NCI-H146 treated with DMSO at 0.1 percent for 48 hours (cell line): Measurements from ENCODE around the gene DOCK3.
"Not testable (repeated sequence)": the region's sequence is repeated elsewhere in the genome, so short reads cannot be mapped to it uniquely, and the experiment has no call there.

Experiments used
- DNase-seq: peaks from one replicate; lab custom pipeline; 2025; ENCODE audit not compliant: unreplicated experiment; lab: John Stamatoyannopoulos, UW

The DOCK3 gene

GRCh38 chr3:51282931-51283330 lies 608.2 kb downstream of the DOCK3 start:
- DNase-seq: no peak

DNA sequence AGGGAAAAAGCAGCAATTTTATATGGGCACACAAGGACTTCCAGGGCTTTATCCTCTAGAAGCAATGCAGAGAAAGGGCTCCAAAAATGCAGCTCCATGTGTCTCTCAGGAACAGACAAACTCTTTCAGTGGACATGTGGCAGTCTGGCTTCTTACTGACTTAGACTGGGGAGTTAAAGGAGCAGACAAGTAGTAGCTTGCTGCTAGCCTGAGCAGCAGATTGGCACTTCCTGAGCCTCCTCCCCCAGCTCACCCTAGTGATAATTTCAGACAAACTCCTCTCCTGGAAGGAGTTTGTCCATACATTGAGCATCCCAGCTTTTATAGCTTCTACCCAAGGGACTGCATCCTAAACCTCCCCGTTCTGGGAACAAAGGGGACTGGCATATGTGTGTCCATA lies 608.7 kb downstream of the DOCK3 start:
- DNase-seq: no peak

DNA sequence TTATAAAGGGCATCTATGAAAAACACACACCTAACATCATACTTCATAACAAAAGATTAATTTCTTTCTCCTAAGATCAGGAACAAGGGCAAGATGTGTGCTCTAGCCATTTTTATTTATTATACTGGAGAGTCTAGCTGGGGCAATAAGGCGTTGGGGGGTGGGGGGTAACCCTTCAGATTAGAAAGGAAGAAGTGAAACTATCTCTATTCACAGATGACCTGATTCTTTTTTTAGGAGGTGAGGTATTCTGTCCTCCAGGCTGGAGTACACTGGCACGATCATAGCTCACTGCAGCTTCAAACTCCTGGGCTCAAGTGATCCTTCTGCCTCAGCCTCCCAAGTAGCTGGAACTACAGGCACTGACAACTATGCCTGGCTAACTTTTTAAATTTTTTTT lies 620.9 kb downstream of the DOCK3 start:
- no peak for DNase-seq

GRCh38 chr3:51297333-51297732 lies 622.6 kb downstream of the DOCK3 start:
- no peak for DNase-seq

DNA sequence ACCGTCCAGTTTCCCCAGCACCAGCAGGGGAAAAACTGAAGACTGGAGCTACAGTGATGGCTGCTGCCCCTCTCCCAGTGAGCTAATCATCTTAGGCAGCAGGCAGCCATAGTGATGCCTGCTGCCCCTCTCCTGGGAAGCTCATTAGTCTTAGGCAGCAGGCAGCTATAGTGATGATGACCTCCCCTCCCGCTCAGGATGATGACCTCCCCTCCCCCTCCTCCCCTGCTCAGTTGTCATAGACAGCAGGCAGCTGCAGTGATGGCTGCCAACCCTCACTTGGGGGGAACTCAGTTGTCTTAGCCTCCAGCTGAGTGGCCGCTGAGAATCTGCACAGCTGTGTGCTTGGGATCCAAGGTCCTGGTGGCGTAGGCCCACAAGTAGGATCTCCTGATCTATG lies 629.5 kb downstream of the DOCK3 start:
- no peak for DNase-seq

GRCh38 chr3:51306093-51306492 lies 631.4 kb downstream of the DOCK3 start:
- DNase-seq: no peak

DNA sequence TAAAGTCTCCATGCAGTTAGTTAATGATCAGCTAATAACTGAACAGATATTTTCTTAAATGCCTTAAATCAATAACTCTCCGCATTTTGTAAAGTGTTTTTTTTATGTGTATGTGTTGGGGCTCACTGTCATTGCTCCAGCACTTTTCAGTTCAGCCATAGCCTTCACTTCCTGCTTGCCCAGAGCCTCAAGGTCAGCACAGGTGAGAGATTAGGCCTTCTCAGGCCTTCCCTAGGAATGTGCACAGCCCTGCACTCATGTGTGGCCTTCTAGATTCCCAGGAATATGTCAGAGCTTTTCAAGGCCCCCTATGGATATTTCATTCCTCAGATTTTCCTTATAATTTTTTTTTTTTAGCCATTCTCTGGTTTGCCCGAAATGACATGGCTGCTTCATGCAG lies 632.7 kb downstream of the DOCK3 start:
- no peak for DNase-seq

GRCh38 chr3:51307945-51308607 lies 633.3 kb downstream of the DOCK3 start:
- DNase-seq: not testable (repeated sequence)

DNA sequence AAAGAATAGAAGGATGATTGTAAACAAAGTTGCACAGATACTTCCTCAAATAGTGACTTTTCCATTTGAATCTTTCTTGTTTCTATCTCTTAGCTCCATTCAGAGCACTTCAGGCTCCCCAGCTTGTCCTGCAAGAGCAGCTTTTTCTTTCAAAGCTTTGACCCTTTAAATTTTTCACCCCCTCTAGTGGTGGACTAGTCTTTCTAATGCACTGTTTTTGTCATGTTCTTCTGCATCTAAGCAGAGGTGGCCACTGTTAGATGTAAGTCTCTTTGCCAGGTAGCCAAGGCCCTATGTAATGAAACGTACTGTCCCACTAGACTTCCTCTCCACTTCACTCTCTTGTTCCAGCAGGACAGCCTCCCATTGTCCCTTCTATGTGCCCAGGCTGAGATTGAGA lies 636.3 kb downstream of the DOCK3 start:
- DNase-seq: no peak

- no peak for DNase-seq
Observed at GRCh38 chr3:51328206-51328605, 653.5 kb downstream of the DOCK3 start.

DNA sequence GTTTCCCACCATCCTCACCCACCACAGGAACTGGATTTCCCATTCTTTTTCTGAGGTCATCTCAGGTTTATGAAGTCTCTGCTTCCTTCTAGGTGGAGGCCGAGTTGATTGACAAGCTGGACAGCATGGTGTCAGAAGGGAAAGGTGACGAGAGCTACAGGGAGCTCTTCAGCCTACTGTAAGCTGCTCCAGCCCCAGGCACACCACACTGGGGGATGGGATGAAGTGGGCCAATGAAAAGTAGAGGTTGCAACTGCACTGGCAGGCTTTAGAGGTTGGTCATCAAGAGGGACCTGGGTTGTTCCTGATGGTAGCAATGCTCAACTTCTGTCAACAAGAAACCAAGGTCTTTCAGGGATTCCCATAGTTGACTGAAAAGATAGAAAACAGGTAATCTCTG lies 655.3 kb downstream of the DOCK3 start:
- DNase-seq: no peak

DNA sequence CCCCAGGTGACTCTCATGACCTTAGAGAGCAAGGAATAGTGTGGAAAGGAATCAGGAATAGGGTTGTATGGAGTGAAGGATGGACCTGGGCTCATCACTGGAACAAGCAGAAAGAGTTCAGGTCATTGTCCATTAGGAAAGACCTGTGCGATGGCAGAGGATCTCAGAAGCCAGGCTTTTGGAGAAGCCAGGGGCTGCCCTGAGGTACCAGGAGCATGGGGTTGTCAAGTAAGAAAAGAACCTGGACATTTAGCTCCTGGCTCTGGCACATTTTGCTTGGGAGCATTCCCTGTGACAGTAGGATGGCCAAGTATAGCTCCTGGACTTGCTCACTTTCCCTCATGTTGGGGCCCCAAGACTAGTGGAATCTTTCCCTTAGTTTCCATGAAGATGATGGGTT lies 657.4 kb downstream of the DOCK3 start:
- DNase-seq: no peak

- DNase-seq: no peak
Observed at GRCh38 chr3:51333021-51333420, 658.3 kb downstream of the DOCK3 start.

- DNase-seq: no peak
Observed at GRCh38 chr3:51336261-51336660, 661.5 kb downstream of the DOCK3 start.

DNA sequence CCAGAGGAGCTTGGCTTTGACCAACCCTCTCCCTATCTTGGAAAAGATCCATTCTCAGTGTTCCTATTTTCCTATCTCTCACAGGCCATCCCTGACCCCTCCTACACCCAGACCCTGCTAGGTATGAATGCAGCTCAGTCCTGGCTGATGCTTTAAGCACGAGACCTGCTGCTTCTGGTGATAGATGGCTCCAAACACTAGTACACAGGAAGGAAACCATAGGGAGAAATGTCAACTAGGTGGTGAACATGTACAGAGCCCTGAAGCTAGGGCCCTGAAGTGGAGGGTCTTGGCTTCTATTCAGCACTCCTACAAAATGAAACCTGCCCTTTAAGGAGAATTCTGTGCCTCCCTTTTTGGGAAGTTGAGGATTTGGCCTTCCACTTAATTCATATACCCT lies 662.9 kb downstream of the DOCK3 start:
- DNase-seq: no peak

DNA sequence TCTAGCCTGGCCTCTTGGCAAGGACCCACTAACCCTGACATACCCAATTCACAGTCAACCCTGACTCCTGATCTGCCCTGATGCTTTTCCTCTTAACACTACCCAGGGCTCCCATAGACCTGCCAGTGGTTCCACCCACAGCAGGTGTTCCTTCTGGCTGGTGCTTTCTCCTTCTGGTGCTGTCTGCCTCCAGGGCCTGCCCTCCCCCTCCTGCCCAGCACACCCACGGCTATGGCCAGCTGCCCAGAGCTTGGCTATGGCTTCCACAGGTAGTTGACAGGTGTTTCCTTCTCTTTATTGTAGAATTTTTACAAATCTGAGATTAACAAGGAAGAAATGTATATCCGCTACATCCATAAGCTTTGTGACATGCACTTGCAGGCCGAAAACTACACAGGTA lies 663.9 kb downstream of the DOCK3 start:
- no peak for DNase-seq

DNA sequence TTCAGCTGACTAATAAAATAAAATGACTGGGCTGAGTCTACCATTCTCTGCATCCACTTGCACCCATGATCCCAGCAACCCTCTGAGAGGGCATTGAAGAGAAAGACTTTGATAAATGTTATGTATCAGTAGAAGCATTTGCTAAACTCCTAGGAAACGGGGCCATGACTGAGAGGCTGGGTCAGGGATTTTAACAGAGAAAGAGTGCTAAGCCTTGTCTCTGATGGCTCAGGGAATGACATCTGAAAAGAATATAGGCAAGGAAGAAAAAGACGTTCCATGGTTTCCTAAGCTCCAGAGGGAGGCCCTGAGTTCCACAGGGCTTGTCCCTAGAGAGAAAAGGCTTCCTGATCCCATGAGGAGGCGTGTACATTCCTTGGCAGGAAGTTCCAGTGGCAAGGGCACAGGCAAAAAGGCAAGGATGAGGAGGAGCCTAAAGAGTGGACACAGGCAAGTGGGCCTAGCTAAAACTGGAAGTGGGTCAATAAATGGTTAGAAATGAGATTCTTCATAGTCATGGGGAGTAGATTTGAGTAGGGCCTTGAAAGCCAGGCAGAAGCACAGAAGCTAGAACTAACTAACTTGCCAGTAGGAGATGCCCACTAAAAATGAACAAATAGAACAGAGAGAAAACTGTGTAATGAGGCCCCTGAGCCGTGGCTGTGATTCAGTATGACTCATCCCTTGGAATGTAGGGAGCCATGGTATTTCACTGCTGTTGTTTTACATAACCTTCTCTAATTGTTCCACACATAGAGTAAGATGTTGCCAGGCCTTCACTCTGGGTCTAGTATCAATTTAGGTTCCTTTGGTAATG lies 665.5 kb downstream of the DOCK3 start:
- no peak for DNase-seq

DNA sequence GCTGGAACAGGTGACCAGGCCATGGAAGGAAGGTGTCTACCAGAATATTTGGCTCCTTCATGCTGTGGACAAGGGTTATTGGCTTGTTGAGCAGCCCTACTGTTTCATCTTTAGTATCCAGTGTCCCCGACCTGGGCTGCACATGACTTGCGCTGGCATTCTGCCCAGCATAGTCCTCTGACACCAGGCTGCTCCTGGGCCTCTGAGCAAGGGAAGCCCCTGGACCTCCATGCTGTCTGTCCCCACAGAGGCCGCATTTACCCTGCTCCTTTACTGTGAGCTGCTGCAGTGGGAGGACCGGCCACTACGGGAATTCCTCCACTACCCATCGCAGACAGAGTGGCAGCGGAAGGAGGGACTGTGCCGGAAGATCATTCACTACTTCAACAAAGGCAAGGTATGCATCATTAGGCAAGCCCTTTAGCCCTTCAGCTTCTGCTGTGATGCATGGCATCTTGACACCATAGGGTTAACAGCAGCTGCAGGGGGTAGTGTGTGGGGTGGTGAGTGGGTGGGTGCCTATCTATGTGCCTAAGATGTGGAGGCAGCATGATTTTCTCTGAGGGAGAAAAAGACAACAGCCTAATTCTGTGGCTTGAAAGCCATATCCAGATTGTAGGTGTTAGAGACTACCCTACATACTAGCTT lies 666.4 kb downstream of the DOCK3 start:
- DNase-seq: no peak

GRCh38 chr3:51343918-51344687 lies 669.4 kb downstream of the DOCK3 start:
- DNase-seq: no peak

GRCh38 chr3:51350751-51351150 lies 676.0 kb downstream of the DOCK3 start:
- DNase-seq: no peak

- DNase-seq: no peak
Observed at GRCh38 chr3:51353131-51353530, 678.4 kb downstream of the DOCK3 start.
